ENCODE measurements around the gene EMID1.

DNA sequence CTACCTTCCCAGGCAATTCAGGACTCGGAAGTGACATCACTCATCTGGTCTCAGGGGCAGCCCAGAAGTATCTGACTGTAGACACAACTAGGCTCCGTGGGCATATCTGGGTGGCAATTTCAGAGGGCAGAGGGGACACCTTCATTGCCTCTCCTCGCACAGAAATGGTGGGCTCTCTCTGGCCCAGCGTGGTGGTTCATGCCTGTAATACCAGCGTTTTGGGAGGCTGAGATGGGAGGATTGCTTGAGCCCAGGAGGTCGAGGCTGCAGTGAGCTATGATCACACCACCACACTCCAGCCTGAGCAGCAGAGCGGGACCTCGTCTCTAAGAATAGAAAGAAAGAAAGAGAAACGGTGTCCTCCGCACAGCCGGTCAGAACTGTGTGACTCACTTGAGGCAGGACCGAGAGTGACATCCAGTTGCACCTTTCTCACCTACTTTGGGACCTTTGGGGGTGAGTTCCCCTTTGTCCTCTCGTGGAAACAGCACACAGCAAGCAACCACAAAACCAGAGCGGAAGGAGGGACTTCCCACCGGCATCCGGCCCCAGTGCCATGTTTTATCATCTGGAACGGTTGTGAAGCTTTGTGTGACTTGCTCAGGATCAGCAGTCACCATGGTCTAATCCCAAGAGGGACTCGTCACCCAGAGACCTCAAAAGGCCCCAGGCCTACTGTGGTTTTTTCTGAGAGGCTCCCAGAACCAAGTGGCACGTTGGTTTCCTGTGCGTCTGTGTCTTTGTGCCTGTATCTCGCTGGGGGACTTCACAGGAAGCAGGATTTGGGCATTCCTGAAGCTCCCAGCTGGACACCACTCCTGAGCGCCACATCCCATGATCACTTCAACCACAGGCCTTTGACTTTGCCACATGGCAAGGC, 38.4 kb upstream of the EMID1 start:
- TF ChIP-seq POLR2A (IDR thresholded peaks at IDR 0.05) (no peak), CTCF (IDR thresholded peaks at IDR 0.05) (no peak)

All from testis (tissue), 2 donors.